ENCODE results near the gene PLD4. TPM values are rescaled to one million over a fixed set of nuclear protein-coding genes. Genes with fewer than 3 reads are reported as not detected.
A peak's percentile ranks its signal among the peaks of the same experiment; 100 is the strongest.

PLD4 gene
- total and polyA plus RNA-seq, 4 donors, result 12.9 to 32.6 (median 27.8) TPM

- Histone ChIP-seq H3K27me3 (ENCODE audit: control insufficient read depth, insufficient read depth, low read length) (peaks cover 16% of the 10 kb centered on the region), H3K36me3 (ENCODE audit: control insufficient read depth, insufficient read depth, low read length) (peaks cover 4% of the 10 kb centered on the region), H3K4me1 (ENCODE audit: control insufficient read depth, insufficient read depth, low read length) (peaks cover 32% of the 10 kb centered on the region), H3K9me3 (ENCODE audit: control insufficient read depth, insufficient read depth, low read length) (no peaks in the 10 kb centered on the region), H3K4me3 (ENCODE audit: low read depth, low read length) (no peak overlapping the region), H3K27ac (ENCODE audit: low read depth, low read length) (no peak overlapping the region)
- peak in 1 of 6 donors; percentile 49 for DNase-seq (ENCODE audit: low read depth in 4 of 6, low spot score in 6 of 6)
- 74% methylated on average over 3 of the region's 3 CpGs for WGBS (ENCODE audit: insufficient coverage)
Observed at GRCh38 chr14:104935026-104935650, 10.5 kb downstream of the PLD4 start.

GRCh38 chr14:104935955-104936354 is 11.3 kb downstream of the PLD4 start:
- peaks cover 32% of the 10 kb centered on the region for H3K4me1 ChIP-seq (ENCODE audit: control insufficient read depth, insufficient read depth, low read length)
- no peaks in the 10 kb centered on the region for H3K9me3 ChIP-seq (ENCODE audit: control insufficient read depth, insufficient read depth, low read length)
- H3K4me3 ChIP-seq (ENCODE audit: low read depth, low read length), result no peak overlapping the region
- no peak overlapping the region for H3K27ac ChIP-seq (ENCODE audit: low read depth, low read length)
- H3K36me3 ChIP-seq (ENCODE audit: control insufficient read depth, insufficient read depth, low read length), result peaks cover 4% of the 10 kb centered on the region
- no peak for DNase-seq (ENCODE audit: low read depth in 4 of 6, low spot score in 6 of 6)
- 69% methylated on average over 2 of the region's 2 CpGs for WGBS (ENCODE audit: insufficient coverage)
- H3K27me3 ChIP-seq (ENCODE audit: control insufficient read depth, insufficient read depth, low read length), result peaks cover 16% of the 10 kb centered on the region

DNA sequence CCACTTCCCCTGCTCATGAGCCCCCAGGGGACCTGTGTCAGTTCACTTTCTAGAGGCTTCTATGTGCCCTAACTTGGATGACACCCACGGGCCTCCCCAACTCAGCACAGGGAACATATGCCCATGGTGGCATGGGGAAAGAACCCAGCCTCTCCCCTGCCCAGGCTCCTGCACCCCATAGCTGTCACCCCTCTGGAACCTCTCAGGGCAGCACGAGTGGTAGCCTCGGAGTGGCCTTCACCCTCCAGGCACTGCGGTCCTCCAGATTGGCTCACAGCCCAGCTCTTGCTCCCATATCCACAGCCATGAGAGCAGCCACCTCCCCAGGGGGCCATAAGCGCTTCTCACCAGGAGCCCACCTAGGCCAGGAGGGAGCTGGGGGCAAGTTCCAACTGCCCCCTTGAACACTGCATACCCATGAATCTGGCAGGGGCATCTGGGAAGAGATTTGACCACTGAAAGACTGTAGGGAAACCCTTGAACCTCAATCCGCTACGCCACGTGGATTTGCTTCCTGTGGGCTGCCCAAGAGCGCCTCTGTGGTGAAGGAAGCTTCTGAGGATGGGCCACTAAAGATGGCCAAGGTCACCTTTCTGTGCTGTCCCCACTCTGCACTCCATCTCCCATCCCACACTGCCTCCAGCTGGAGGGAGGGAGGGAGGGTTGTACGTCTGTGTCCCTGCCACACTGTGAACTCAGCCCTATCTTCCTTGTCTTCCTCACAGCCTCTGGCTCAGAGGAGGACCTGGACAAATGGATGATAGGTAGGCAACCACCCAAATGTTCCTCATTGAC is 11.9 kb downstream of the PLD4 start:
- no peaks in the 10 kb centered on the region for H3K9me3 ChIP-seq (ENCODE audit: control insufficient read depth, insufficient read depth, low read length)
- peaks cover 28% of the 10 kb centered on the region for H3K4me1 ChIP-seq (ENCODE audit: control insufficient read depth, insufficient read depth, low read length)
- peaks cover 6% of the 10 kb centered on the region for H3K36me3 ChIP-seq (ENCODE audit: control insufficient read depth, insufficient read depth, low read length)
- H3K4me3 ChIP-seq (ENCODE audit: low read depth, low read length), result no peak overlapping the region
- DNase-seq (ENCODE audit: low read depth in 4 of 6, low spot score in 6 of 6), result no peak
- H3K27ac ChIP-seq (ENCODE audit: low read depth, low read length), result no peak overlapping the region
- WGBS (ENCODE audit: insufficient coverage), result 83% methylated on average over 7 of the region's 10 CpGs
- peaks cover 13% of the 10 kb centered on the region for H3K27me3 ChIP-seq (ENCODE audit: control insufficient read depth, insufficient read depth, low read length)

GRCh38 chr14:104937161-104937560 is 12.5 kb downstream of the PLD4 start:
- no peak for DNase-seq (ENCODE audit: low read depth in 4 of 6, low spot score in 6 of 6)
- 63% methylated on average over 4 of the region's 4 CpGs for WGBS (ENCODE audit: insufficient coverage)

DNA sequence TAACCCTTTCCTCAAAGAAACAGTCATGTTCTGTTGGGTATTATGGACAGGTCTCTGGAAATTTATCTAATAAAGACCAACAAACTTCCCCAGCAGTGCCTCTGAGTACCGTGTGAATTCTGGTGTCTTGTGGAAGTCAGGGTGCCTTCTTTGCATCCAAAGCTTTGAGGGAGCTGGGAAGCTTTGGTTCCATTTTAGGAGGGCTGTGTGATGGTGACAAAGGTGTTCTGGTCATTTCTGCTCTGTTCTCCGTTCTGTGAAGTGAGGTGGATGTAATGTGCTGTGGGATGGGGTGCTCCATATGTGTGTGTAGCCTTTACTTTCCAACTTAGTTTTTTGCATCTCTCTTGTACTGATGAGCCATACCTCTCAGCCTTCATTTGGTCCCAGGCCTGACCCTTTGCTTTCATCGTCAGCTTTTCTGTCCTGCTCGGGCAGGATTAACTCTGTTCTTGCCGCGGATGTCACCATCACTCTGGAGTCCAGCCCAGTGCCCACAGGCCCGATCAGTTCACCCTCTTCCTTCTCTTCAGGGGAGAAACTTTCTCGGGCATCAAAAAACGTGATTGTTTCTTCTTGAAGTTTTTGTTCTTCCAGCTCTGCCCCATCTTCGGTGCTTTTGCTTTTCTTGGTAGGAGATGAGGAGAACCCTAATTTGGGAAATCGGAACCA is 13.2 kb downstream of the PLD4 start:
- peaks cover 18% of the 10 kb centered on the region for H3K36me3 ChIP-seq (ENCODE audit: control insufficient read depth, insufficient read depth, low read length)
- 51% methylated on average over 4 of the region's 11 CpGs for WGBS (ENCODE audit: insufficient coverage)
- peaks cover 3% of the 10 kb centered on the region for H3K27me3 ChIP-seq (ENCODE audit: control insufficient read depth, insufficient read depth, low read length)
- no peaks in the 10 kb centered on the region for H3K9me3 ChIP-seq (ENCODE audit: control insufficient read depth, insufficient read depth, low read length)
- no peak for DNase-seq (ENCODE audit: low read depth in 4 of 6, low spot score in 6 of 6)
- H3K27ac ChIP-seq (ENCODE audit: low read depth, low read length), result no peak overlapping the region
- no peak overlapping the region for H3K4me3 ChIP-seq (ENCODE audit: low read depth, low read length)
- H3K4me1 ChIP-seq (ENCODE audit: control insufficient read depth, insufficient read depth, low read length), result peaks cover 15% of the 10 kb centered on the region

More at GRCh38 chr14:104937161-104937560, 12.5 kb downstream of the PLD4 start:
- H3K9me3 ChIP-seq (ENCODE audit: control insufficient read depth, insufficient read depth, low read length), result no peaks in the 10 kb centered on the region
- no peak overlapping the region for H3K27ac ChIP-seq (ENCODE audit: low read depth, low read length)
- H3K36me3 ChIP-seq (ENCODE audit: control insufficient read depth, insufficient read depth, low read length), result peaks cover 12% of the 10 kb centered on the region
- peaks cover 22% of the 10 kb centered on the region for H3K4me1 ChIP-seq (ENCODE audit: control insufficient read depth, insufficient read depth, low read length)
- H3K27me3 ChIP-seq (ENCODE audit: control insufficient read depth, insufficient read depth, low read length), result peaks cover 8% of the 10 kb centered on the region
- no peak overlapping the region for H3K4me3 ChIP-seq (ENCODE audit: low read depth, low read length)

GRCh38 chr14:104938436-104938835 is 13.8 kb downstream of the PLD4 start:
- WGBS (ENCODE audit: insufficient coverage), result 93% methylated on average over 2 of the region's 2 CpGs
- peaks cover 19% of the 10 kb centered on the region for H3K36me3 ChIP-seq (ENCODE audit: control insufficient read depth, insufficient read depth, low read length)

DNA sequence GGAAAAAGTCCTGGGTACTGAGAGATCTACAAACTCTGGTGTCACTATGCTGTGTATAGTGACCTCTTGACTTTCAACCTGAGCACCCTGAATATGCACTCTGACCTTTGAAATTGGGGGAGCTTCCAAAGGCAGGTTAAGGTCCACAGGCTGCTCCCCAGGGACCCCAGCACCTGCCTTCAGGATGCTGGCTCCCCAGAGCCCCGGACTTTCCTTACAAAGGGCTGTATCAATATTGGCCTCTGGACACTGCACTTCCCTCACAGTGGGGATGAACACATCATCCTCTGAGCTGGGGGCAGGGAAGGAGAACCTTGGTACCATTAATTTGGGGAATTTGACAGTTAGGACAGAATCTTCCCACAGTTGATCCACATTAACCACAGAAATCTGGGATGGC is 14.3 kb downstream of the PLD4 start:
- Histone ChIP-seq H3K4me3 (ENCODE audit: low read depth, low read length) (no peak overlapping the region), H3K36me3 (ENCODE audit: control insufficient read depth, insufficient read depth, low read length) (peaks cover 21% of the 10 kb centered on the region), H3K4me1 (ENCODE audit: control insufficient read depth, insufficient read depth, low read length) (peaks cover 12% of the 10 kb centered on the region), H3K9me3 (ENCODE audit: control insufficient read depth, insufficient read depth, low read length) (no peaks in the 10 kb centered on the region), H3K27me3 (ENCODE audit: control insufficient read depth, insufficient read depth, low read length) (no peaks in the 10 kb centered on the region), H3K27ac (ENCODE audit: low read depth, low read length) (no peak overlapping the region)
- WGBS (ENCODE audit: insufficient coverage), result no CpG with 5 or more reads among the region's 1 CpG
- DNase-seq (ENCODE audit: low read depth in 4 of 6, low spot score in 6 of 6), result no peak

More at GRCh38 chr14:104938436-104938835, 13.8 kb downstream of the PLD4 start:
- peaks cover 12% of the 10 kb centered on the region for H3K4me1 ChIP-seq (ENCODE audit: control insufficient read depth, insufficient read depth, low read length)
- H3K27me3 ChIP-seq (ENCODE audit: control insufficient read depth, insufficient read depth, low read length), result no peaks in the 10 kb centered on the region
- no peaks in the 10 kb centered on the region for H3K9me3 ChIP-seq (ENCODE audit: control insufficient read depth, insufficient read depth, low read length)
- DNase-seq (ENCODE audit: low read depth in 4 of 6, low spot score in 6 of 6), result no peak
- no peak overlapping the region for H3K4me3 ChIP-seq (ENCODE audit: low read depth, low read length)
- H3K27ac ChIP-seq (ENCODE audit: low read depth, low read length), result no peak overlapping the region

GRCh38 chr14:104939666-104940410 is 15.2 kb downstream of the PLD4 start:
- H3K27me3 ChIP-seq (ENCODE audit: control insufficient read depth, insufficient read depth, low read length), result no peaks in the 10 kb centered on the region
- no peak overlapping the region for H3K4me3 ChIP-seq (ENCODE audit: low read depth, low read length)
- peaks cover 22% of the 10 kb centered on the region for H3K36me3 ChIP-seq (ENCODE audit: control insufficient read depth, insufficient read depth, low read length)
- WGBS (ENCODE audit: insufficient coverage), result 44% methylated on average over 9 of the region's 11 CpGs
- DNase-seq (ENCODE audit: low read depth in 4 of 6, low spot score in 6 of 6), result no peak
- peaks cover 7% of the 10 kb centered on the region for H3K4me1 ChIP-seq (ENCODE audit: control insufficient read depth, insufficient read depth, low read length)
- H3K9me3 ChIP-seq (ENCODE audit: control insufficient read depth, insufficient read depth, low read length), result no peaks in the 10 kb centered on the region
- no peak overlapping the region for H3K27ac ChIP-seq (ENCODE audit: low read depth, low read length)

GRCh38 chr14:104940526-104941150 is 16.0 kb downstream of the PLD4 start:
- WGBS (ENCODE audit: insufficient coverage), result 78% methylated on average over 3 of the region's 3 CpGs
- Histone ChIP-seq H3K4me3 (ENCODE audit: low read depth, low read length) (no peak overlapping the region), H3K27me3 (ENCODE audit: control insufficient read depth, insufficient read depth, low read length) (no peaks in the 10 kb centered on the region), H3K4me1 (ENCODE audit: control insufficient read depth, insufficient read depth, low read length) (peaks cover 6% of the 10 kb centered on the region), H3K9me3 (ENCODE audit: control insufficient read depth, insufficient read depth, low read length) (no peaks in the 10 kb centered on the region), H3K27ac (ENCODE audit: low read depth, low read length) (no peak overlapping the region), H3K36me3 (ENCODE audit: control insufficient read depth, insufficient read depth, low read length) (peaks cover 26% of the 10 kb centered on the region)
- DNase-seq (ENCODE audit: low read depth in 4 of 6, low spot score in 6 of 6), result no peak
